Ovary (tissue), 9 donors: ENCODE results near the gene LTC4S. TPM values are rescaled to one million over a fixed set of nuclear protein-coding genes. Genes with fewer than 3 reads are reported as not detected.

Source experiments
- DNase-seq, 5 donors: peaks; one replicate each; pipeline ENCODE4 v3.0.0-alpha.2; 2019 to 2020
- H3K27ac ChIP-seq, 2 donors: fragments of 200-600 bp; one replicate each; pipeline versions ENCODE4 v1.5.1 to v1.8.0; 2019 to 2022
- H3K27me3 ChIP-seq: fragments of 200-600 bp; one replicate; pipeline ENCODE4 v1.8.0; 2022
- H3K36me3 ChIP-seq: fragments of 200-600 bp; sonication (generic); one replicate; pipeline ENCODE4 v1.5.1; 2019
- H3K4me1 ChIP-seq: one replicate; pipeline ENCODE4 v1.8.1; 2013; ENCODE audit warnings: mild to moderate bottlenecking, moderate library complexity; ENCODE audit not compliant: insufficient read depth
- H3K4me3 ChIP-seq: fragments of 200-600 bp; sonication (generic); one replicate; pipeline ENCODE4 v1.5.1; 2017
- H3K9me3 ChIP-seq, 2 donors: fragments of 200-600 bp in 1 of 2; sonication (generic) in 1 of 2; one replicate each; pipeline versions ENCODE4 v1.5.1 to v1.8.1; 2013 to 2019; ENCODE audit warnings: mild to moderate bottlenecking in 1 of 2, moderate library complexity in 1 of 2
- CTCF ChIP-seq, 3 donors: fragments of 450-650 bp in 2 of 3; fragments of 200-600 bp in 1 of 3; IDR thresholded peaks; one replicate each; pipeline versions ENCODE4 v1.5.1 to v1.8.0; 2016 to 2022; ENCODE audit warnings: antibody characterized with exemption in 3 of 3, mild to moderate bottlenecking in 1 of 3
- EP300 ChIP-seq: sonication (generic); formaldehyde crosslinking; IDR thresholded peaks from one replicate; pipeline ENCODE4 v1.6.1; 2017; ENCODE audit warnings: antibody characterized with exemption
- POLR2A ChIP-seq: fragments of 450-650 bp; IDR thresholded peaks from one replicate; pipeline ENCODE4 v1.6.1; 2017; ENCODE audit warnings: antibody characterized with exemption, mild to moderate bottlenecking, moderate library complexity
- WGBS, 3 donors: extraction: QIAGEN DNeasy Blood & Tissue Kit in 1 of 3; methylation state at CpG; one replicate each; pipeline versions ENCODE4 v1.1.5 to v1.1.7; 2013 to 2017; 5-methylcytosine and 5-hydroxymethylcytosine counted together
- intact Hi-C, 4 donors: fragments of 100-400 bp; cut with DNase I; formaldehyde crosslinking; loops; one replicate each; pipeline versions ENCODE4 v1.11.0 to v1.15.1; 2022 to 2023
- polyA plus RNA-seq, 2 donors: library from polyadenylated mRNA; stranded (reverse); fragments of 200-250 nt in 1 of 2; fragments of 350-450 nt in 1 of 2; fragmentation: Illumina TruSeq in 1 of 2; extraction: RNeasy Lipid Tissue Mini Kit (QIAGEN cat#74804) in 1 of 2; gene quantifications; one replicate each; pipeline ENCODE4 v1.2.3, GENCODE V29; 2013 to 2014
- total RNA-seq, 7 donors: library from RNA; depleted of rRNA in 2 of 7; stranded (reverse); fragments of >200 nt in 2 of 7; fragmentation: NEBNext Ultra II Directional in 3 of 7; extraction: Animal tissue kit (Norgen Biotek cat#: 25700) in 3 of 7; gene quantifications; one replicate each; pipeline versions ENCODE4 v1.1.0 to v1.2.4, GENCODE V29; 2016 to 2023
- donor health status: DM: no; HTN: no; CAD: no; lungs with moderate emphysema.
- donor health status: DM: no; HTN: no; CAD: no.
- donor health status: Bipolar disorder and iron deficiency.
- donor health status: DM: yes; HTN: yes; CAD: no.
- donor health status: DM: no; HTN: no; CAD: no.
- donor health status: DM: yes; HTN: yes; CAD: no.

The LTC4S gene
- total and polyA plus RNA-seq, 9 donors = 7.5 to 43.5 (median 16.9) TPM; not detected in 1

GRCh38 chr5:179802207-179802883 lies 8.6 kb downstream of the LTC4S start:
- DNase-seq = peak in 4 of 5 donors; percentile 22 to 43 (median 31)
- Histone ChIP-seq H3K4me3 (no peak overlapping the region), H3K27me3 (no peaks in the 10 kb centered on the region), H3K9me3 (no peaks in the 10 kb centered on the region), H3K27ac (no peak overlapping the region), H3K36me3 (no peaks in the 10 kb centered on the region), H3K4me1 (peaks cover 2% of the 10 kb centered on the region)
- TF ChIP-seq EP300 (no peak), CTCF (IDR thresholded peaks at IDR 0.05) (no peak), POLR2A (no peak)
- intact Hi-C loops = loop anchor here in 1 of 4 donors (10.0 kb wide), 1 partner anchor 102 kb away; the partner anchor contains the start of gene TBC1D9B
- 84 to 86% (median 86%) methylated on average over 16 to 19 of the region's 19 CpGs for WGBS, 3 donors

GRCh38 chr5:179802950-179803562 lies 9.3 kb downstream of the LTC4S start:
- DNase-seq = no peak
- WGBS, 3 donors = 79 to 81% (median 80%) methylated on average over 11 of the region's 11 CpGs

GRCh38 chr5:179803651-179804554 lies 10.1 kb downstream of the LTC4S start:
- TF ChIP-seq POLR2A (no peak), CTCF (IDR thresholded peaks at IDR 0.05) (no peak), EP300 (no peak)
- 68 to 72% (median 72%) methylated on average over 18 of the region's 18 CpGs for WGBS, 3 donors
- peak in 2 of 5 donors; percentile 36 to 39 for DNase-seq
- peaks cover 2% of the 10 kb centered on the region for H3K4me1 ChIP-seq
- H3K27ac ChIP-seq = no peak overlapping the region
- no peaks in the 10 kb centered on the region for H3K9me3 ChIP-seq
- no peaks in the 10 kb centered on the region for H3K27me3 ChIP-seq
- no peak overlapping the region for H3K4me3 ChIP-seq
- H3K36me3 ChIP-seq = no peaks in the 10 kb centered on the region
- intact Hi-C loops = loop anchor here in 1 of 4 donors (10.0 kb wide), 1 partner anchor 101 kb away; the partner anchor contains the start of gene TBC1D9B

More at GRCh38 chr5:179802950-179803562, 9.3 kb downstream of the LTC4S start:
- Histone ChIP-seq H3K9me3 (no peaks in the 10 kb centered on the region), H3K36me3 (no peaks in the 10 kb centered on the region), H3K4me1 (peaks cover 2% of the 10 kb centered on the region), H3K4me3 (no peak overlapping the region), H3K27me3 (no peaks in the 10 kb centered on the region), H3K27ac (no peak overlapping the region)
- intact Hi-C loops = loop anchor here in 1 of 4 donors (10.0 kb wide), 1 partner anchor 102 kb away; the partner anchor contains the start of gene TBC1D9B
- TF ChIP-seq CTCF (IDR thresholded peaks at IDR 0.05) (no peak), POLR2A (no peak), EP300 (no peak)

- H3K27me3 ChIP-seq = no peaks in the 10 kb centered on the region
- no peaks in the 10 kb centered on the region for H3K9me3 ChIP-seq
- H3K4me1 ChIP-seq = peaks cover 2% of the 10 kb centered on the region
- WGBS, 3 donors = 89 to 94% (median 89%) methylated on average over 8 of the region's 8 CpGs
- DNase-seq = no peak
- H3K27ac ChIP-seq = no peak overlapping the region
- no peak for TF ChIP-seq POLR2A
- no peak for TF ChIP-seq CTCF (IDR thresholded peaks at IDR 0.05)
- intact Hi-C loops = loop anchor here in 1 of 4 donors (10.0 kb wide), 1 partner anchor 100 kb away; the partner anchor contains the start of gene TBC1D9B
- H3K4me3 ChIP-seq = peak overlapping the region; percentile 94
- no peaks in the 10 kb centered on the region for H3K36me3 ChIP-seq
Observed at GRCh38 chr5:179804555-179804947, 10.8 kb downstream of the LTC4S start.
